B cell (primary cell): ENCODE results near the gene RAPH1. TPM values are rescaled to one million over a fixed set of nuclear protein-coding genes. Genes with fewer than 3 reads are reported as not detected.

Source experiments
- ATAC-seq: fragments of 200-7000 bp; cut with Tn5 transposase; one replicate; pipeline ENCODE4 v1.10.0; 2021; ENCODE audit warnings: low read depth, mild to moderate bottlenecking, moderate number of reproducible peaks, moderate library complexity
- CTCF ChIA-PET: fragments of 350-600 bp; sonication (Branson Sonifier 250); formaldehyde crosslinking; loops from one replicate; lab custom pipeline; 2021; ENCODE audit warnings: antibody characterized with exemption, inconsistent platforms; lab: Charles Lee
- POLR2A ChIA-PET: fragments of 350-600 bp; sonication (Branson Sonifier 250); formaldehyde crosslinking; loops from one replicate; lab custom pipeline; 2021; ENCODE audit warnings: antibody characterized with exemption; lab: Charles Lee
- DNase-seq: peaks from one replicate; pipeline ENCODE4 v3.0.0; 2013
- H2AFZ ChIP-seq: 2 replicates; pipeline ENCODE4 v1.6.1; 2012; ENCODE audit warnings: mild to moderate bottlenecking, low read depth, low read length; ENCODE audit not compliant: insufficient read depth, poor library complexity, severe bottlenecking
- H3K27ac ChIP-seq, 2 donors: 1 replicate in 1 of 2; 2 replicates in 1 of 2; pipeline ENCODE4 v1.5.1; 2012 to 2013; ENCODE audit warnings: low read length in 2 of 2, mild to moderate bottlenecking in 2 of 2, moderate library complexity in 1 of 2
- H3K27me3 ChIP-seq, 4 experiments: fragments of 200-600 bp in 1 of 4; sonication (generic) in 1 of 4; replicated peaks in 1 of 4; 1 replicate in 2 of 4; 2 replicates in 2 of 4; pipeline versions ENCODE4 v1.6.1 to v1.7.0; 2013 to 2016; ENCODE audit warnings: low read length in 3 of 4, mild to moderate bottlenecking in 2 of 4, mixed read lengths in 1 of 4, moderate library complexity in 1 of 4; ENCODE audit not compliant: insufficient read depth in 4 of 4, control insufficient read depth in 3 of 4; ENCODE audit errors: control extremely low read depth in 1 of 4
- H3K36me3 ChIP-seq, 2 experiments: replicated peaks in 1 of 2; 1 replicate in 1 of 2; 2 replicates in 1 of 2; pipeline versions ENCODE4 v1.6.1 to v1.7.1; 2013; ENCODE audit warnings: low read length in 1 of 2; ENCODE audit not compliant: insufficient read depth in 2 of 2, control insufficient read depth in 1 of 2; ENCODE audit errors: control extremely low read depth in 1 of 2, extremely low read depth in 1 of 2
- H3K4me1 ChIP-seq, 2 donors: fragments of 200-600 bp in 1 of 2; sonication (generic) in 1 of 2; 1 replicate in 1 of 2; 2 replicates in 1 of 2; pipeline versions ENCODE4 v1.5.1 to v1.6.1; 2013 to 2017; ENCODE audit warnings: low read length in 2 of 2; ENCODE audit not compliant: control insufficient read depth in 2 of 2, insufficient read depth in 2 of 2
- H3K4me2 ChIP-seq: replicated peaks from 2 replicates; pipeline ENCODE3; 2012; ENCODE audit warnings: mild to moderate bottlenecking, low read depth, low read length; ENCODE audit not compliant: poor library complexity, severe bottlenecking
- H3K4me3 ChIP-seq, 5 experiments: fragments of 200-600 bp in 1 of 5; sonication (generic) in 1 of 5; 1 replicate in 3 of 5; 2 replicates in 2 of 5; pipeline versions ENCODE4 v1.5.1 to v1.7.0; 2011 to 2016; ENCODE audit warnings: low read length in 4 of 5, mild to moderate bottlenecking in 4 of 5, low read depth in 2 of 5, control low read depth in 1 of 5, moderate library complexity in 1 of 5; ENCODE audit not compliant: insufficient read depth in 1 of 5; ENCODE audit errors: control extremely low read depth in 1 of 5, extremely low read depth in 1 of 5
- H3K79me2 ChIP-seq: fragments of 200-600 bp; sonication (generic); one replicate; pipeline ENCODE4 v1.6.0; 2016; ENCODE audit warnings: low read length; ENCODE audit not compliant: control insufficient read depth, insufficient read depth
- H3K9ac ChIP-seq: fragments of 200-600 bp; sonication (generic); 2 replicates; pipeline ENCODE4 v1.6.1; 2017; ENCODE audit warnings: mild to moderate bottlenecking, low read length, moderate library complexity
- H3K9me3 ChIP-seq, 3 donors: one replicate each; pipeline versions ENCODE4 v1.6.1 to v1.7.1; 2013; ENCODE audit warnings: low read length in 2 of 3; ENCODE audit not compliant: control insufficient read depth in 2 of 3, insufficient read depth in 1 of 3; ENCODE audit errors: control extremely low read depth in 1 of 3
- H4K20me1 ChIP-seq: 2 replicates; pipeline ENCODE4 v1.6.0; 2012; ENCODE audit warnings: mild to moderate bottlenecking, low read length; ENCODE audit not compliant: insufficient read depth, control insufficient read depth, poor library complexity, severe bottlenecking
- H3K27ac Mint-ChIP-seq: one replicate; pipeline ENCODE4 v1.8.0; 2021; ENCODE audit warnings: mixed read lengths
- H3K27me3 Mint-ChIP-seq: one replicate; pipeline ENCODE4 v1.8.0; 2021; ENCODE audit warnings: mixed read lengths
- H3K4me1 Mint-ChIP-seq: one replicate; pipeline ENCODE4 v1.8.0; 2021; ENCODE audit warnings: mixed read lengths
- H3K4me3 Mint-ChIP-seq: one replicate; pipeline ENCODE4 v1.8.0; 2021; ENCODE audit warnings: mixed read lengths
- H3K9me3 Mint-ChIP-seq: one replicate; pipeline ENCODE4 v1.8.0; 2022; ENCODE audit warnings: mixed read lengths; ENCODE audit not compliant: insufficient read depth
- EZH2 ChIP-seq: IDR thresholded peaks from 2 replicates; pipeline ENCODE4 v1.6.1; 2012; ENCODE audit warnings: borderline replicate concordance, low read depth, mild to moderate bottlenecking, moderate library complexity, low read length; ENCODE audit not compliant: insufficient read depth, poor library complexity, severe bottlenecking
- WGBS: methylation state at CpG from one replicate; pipeline ENCODE4 v1.1.5; 2013; ENCODE audit warnings: missing lambda C conversion rate; ENCODE audit not compliant: insufficient coverage; 5-methylcytosine and 5-hydroxymethylcytosine counted together
- intact Hi-C: fragments of 100-400 bp; cut with micrococcal nuclease; formaldehyde crosslinking; loops from one replicate; pipeline ENCODE4 v1.10.0; 2022
- polyA plus RNA-seq: library from polyadenylated mRNA; depleted of rRNA; stranded (reverse); fragments of >200 nt; gene quantifications from 2 replicates; pipeline ENCODE4 v1.2.3, GENCODE V29; 2012
- total RNA-seq, 2 donors: library from RNA; stranded (reverse); fragments of 120-200 nt in 1 of 2; gene quantifications; 1 replicate in 1 of 2; 2 replicates in 1 of 2; pipeline versions ENCODE4 v1.2.3 to v1.2.4, GENCODE V29; 2013 to 2022
- TF ChIP-seq, protein P1 (sequence below): fragments of 200-600 bp; IDR thresholded peaks from one replicate; pipeline ENCODE4 v1.8.0; 2022; ENCODE audit warnings: antibody characterized with exemption, mild to moderate bottlenecking

The RAPH1 gene
- total and polyA plus RNA-seq, 2 donors (not counting 1 experiment from before 2014, with no cell fraction given) = 0.13 TPM; not detected in 1

DNA sequence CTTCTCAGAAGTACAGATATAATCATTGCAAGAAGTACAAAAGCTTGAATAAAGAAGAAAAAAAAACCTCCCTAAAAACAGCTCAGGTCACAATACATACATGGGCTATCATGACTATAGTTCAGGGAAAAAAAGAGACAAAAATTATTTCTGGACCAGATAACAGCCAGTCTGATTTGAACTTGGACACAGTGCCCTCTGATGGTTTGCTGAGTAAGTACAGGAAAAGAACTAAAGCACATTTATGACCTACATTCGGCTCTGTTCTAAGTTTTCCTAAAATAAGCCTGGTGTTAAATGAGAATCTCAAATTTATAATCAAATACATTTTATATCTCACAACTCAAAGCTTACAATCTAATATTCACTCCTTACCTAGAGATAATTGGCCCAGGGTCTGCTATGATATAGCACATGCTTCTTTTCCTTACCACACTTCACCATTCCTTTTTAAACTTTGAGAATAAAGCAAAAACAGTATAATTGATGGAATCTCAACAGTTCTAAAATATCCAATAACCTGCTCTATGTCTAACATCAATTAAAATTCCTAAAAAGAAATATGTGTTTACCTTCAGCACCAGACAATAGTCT, 81.1 kb downstream of the RAPH1 start:
- Mint-ChIP-seq H3K27ac (no peak overlapping the region), H3K27me3 (no peaks in the 10 kb centered on the region), H3K4me3 (no peak overlapping the region), H3K4me1 (no peaks in the 10 kb centered on the region), H3K9me3 (no peaks in the 10 kb centered on the region)
- ChIA-PET CTCF (interaction anchor here (0.7 to 3.1 kb wide), 5 partner anchors 12 to 319 kb away, joined by 4 to 23 read pairs (median 4); no protein-coding TSS in a partner anchor), POLR2A (no interaction called here)
- Histone ChIP-seq H3K4me1 (no peaks in the 10 kb centered on the region), H3K27ac (no peak overlapping the region), H3K9ac (no peak overlapping the region), H3K79me2 (no peaks in the 10 kb centered on the region), H3K4me2 (no peak overlapping the region), H3K9me3 (no peaks in the 10 kb centered on the region), H3K4me3 (no peak overlapping the region), H3K36me3 (no peaks in the 10 kb centered on the region), H2AFZ (no peak overlapping the region), H3K27me3 (no peaks in the 10 kb centered on the region), H4K20me1 (no peaks in the 10 kb centered on the region)
- ATAC-seq (no peak), DNase-seq (peak; percentile 46)
- intact Hi-C loops = loop anchor here (1.0 kb wide), 2 partner anchors 229 to 880 kb away; no protein-coding TSS in a partner anchor
- no peak for TF ChIP-seq EZH2
- TF ChIP-seq, protein P1, sequence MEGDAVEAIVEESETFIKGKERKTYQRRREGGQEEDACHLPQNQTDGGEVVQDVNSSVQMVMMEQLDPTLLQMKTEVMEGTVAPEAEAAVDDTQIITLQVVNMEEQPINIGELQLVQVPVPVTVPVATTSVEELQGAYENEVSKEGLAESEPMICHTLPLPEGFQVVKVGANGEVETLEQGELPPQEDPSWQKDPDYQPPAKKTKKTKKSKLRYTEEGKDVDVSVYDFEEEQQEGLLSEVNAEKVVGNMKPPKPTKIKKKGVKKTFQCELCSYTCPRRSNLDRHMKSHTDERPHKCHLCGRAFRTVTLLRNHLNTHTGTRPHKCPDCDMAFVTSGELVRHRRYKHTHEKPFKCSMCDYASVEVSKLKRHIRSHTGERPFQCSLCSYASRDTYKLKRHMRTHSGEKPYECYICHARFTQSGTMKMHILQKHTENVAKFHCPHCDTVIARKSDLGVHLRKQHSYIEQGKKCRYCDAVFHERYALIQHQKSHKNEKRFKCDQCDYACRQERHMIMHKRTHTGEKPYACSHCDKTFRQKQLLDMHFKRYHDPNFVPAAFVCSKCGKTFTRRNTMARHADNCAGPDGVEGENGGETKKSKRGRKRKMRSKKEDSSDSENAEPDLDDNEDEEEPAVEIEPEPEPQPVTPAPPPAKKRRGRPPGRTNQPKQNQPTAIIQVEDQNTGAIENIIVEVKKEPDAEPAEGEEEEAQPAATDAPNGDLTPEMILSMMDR = peak; percentile 84
- WGBS = no CpG with 5 or more reads among the region's 1 CpG

DNA sequence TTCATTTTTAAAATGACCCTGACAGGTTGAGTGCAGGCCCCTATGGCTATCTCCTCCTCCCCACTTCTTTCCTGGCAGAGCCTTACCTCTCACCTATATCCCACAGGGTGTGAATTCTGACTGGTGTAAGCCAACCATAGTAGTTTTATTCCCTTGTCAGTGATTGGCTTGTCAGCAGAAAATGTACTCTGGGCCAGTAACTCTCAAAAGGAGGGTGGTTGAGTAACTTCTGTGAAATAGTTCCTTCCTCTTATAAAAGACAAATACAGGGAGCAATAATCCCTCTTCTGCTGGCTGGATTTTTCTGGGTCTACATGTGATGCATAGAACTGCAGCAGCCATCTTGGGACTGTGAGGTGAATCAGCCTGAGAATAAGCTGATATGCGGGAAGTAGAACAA, 83.4 kb downstream of the RAPH1 start:
- no CpG with 5 or more reads among the region's 1 CpG for WGBS
- Mint-ChIP-seq H3K4me3 (no peak overlapping the region), H3K4me1 (no peaks in the 10 kb centered on the region), H3K27me3 (no peaks in the 10 kb centered on the region), H3K9me3 (no peaks in the 10 kb centered on the region), H3K27ac (no peak overlapping the region)
- no peaks in the 10 kb centered on the region for H3K4me1 ChIP-seq
- H4K20me1 ChIP-seq = no peaks in the 10 kb centered on the region
- ATAC-seq (no peak), DNase-seq (no peak)
- H3K9me3 ChIP-seq = no peaks in the 10 kb centered on the region
- no peak overlapping the region for H3K9ac ChIP-seq
- TF ChIP-seq EZH2 = no peak
- TF ChIP-seq, protein P1 = no peak
- no peaks in the 10 kb centered on the region for H3K79me2 ChIP-seq
- no peak overlapping the region for H3K27ac ChIP-seq
- no peaks in the 10 kb centered on the region for H3K27me3 ChIP-seq
- H3K4me3 ChIP-seq = no peak overlapping the region
- H2AFZ ChIP-seq = no peak overlapping the region
- no peaks in the 10 kb centered on the region for H3K36me3 ChIP-seq
- intact Hi-C loops = no loop called here
- CTCF ChIA-PET = interaction anchor here (1.4 kb wide), 1 partner anchor 877 kb away, joined by 3 read pairs; no protein-coding TSS in a partner anchor
- H3K4me2 ChIP-seq = no peak overlapping the region
- POLR2A ChIA-PET = no interaction called here
